Cardiac septum (tissue), 1 donor: ENCODE data around the gene GATAD2B. TPM values are rescaled to one million over a fixed set of nuclear protein-coding genes. Genes with fewer than 3 reads are reported as not detected.
A peak's percentile ranks its signal among the peaks of the same experiment; 100 is the strongest.

ENCODE experiments used
- DNase-seq: peaks from one replicate; pipeline ENCODE4 v3.0.0-alpha.2; 2020; ENCODE audit warnings: low spot score
- intact Hi-C: fragments of 100-400 bp; cut with DNase I; formaldehyde crosslinking; loops from one replicate; pipeline ENCODE4 v1.14.0; 2022
- long read RNA-seq: library from polyadenylated mRNA; unstranded; transcript quantifications from one replicate; pipeline ENCODE4 v2.0.0, GENCODE V29; 2021
- total RNA-seq: library from RNA; stranded (reverse); fragmentation: NEBNext Ultra II Directional; extraction: Animal tissue kit (Norgen Biotek cat#: 25700); gene quantifications from one replicate; pipeline ENCODE4 v1.2.1, GENCODE V29; 2021
- donor health status: DM: no; HTN: no; CAD: no.

The GATAD2B gene
- 45.7 TPM for total RNA-seq
- long read RNA-seq, partial matches to known transcripts = 0 of 4 reads
- long read RNA-seq, other reads (novel, unspliced or antisense) = 4 of 4 reads

- peak; percentile 100 for DNase-seq
- intact Hi-C loops = loop anchor here (2.0 to 5.0 kb wide), 2 partner anchors 42 to 101 kb away; no protein-coding TSS in a partner anchor
Measured at GRCh38 chr1:153922972-153923925, at the start of gene GATAD2B. Gene GATAD2B (minus strand): TSS chr1:153922972. CDS start chr1:153828347, 94,625 bp downstream.

GRCh38 chr1:153970346-153970745 is 47.6 kb upstream of the GATAD2B start:
- DNase-seq = no peak
- intact Hi-C loops = no loop called here

GRCh38 chr1:153968972-153969371 is 46.2 kb upstream of the GATAD2B start:
- intact Hi-C loops = loop anchor here (5.0 kb wide), 1 partner anchor 87 kb away; no protein-coding TSS in a partner anchor
- no peak for DNase-seq

GRCh38 chr1:153968408-153968807 is 45.6 kb upstream of the GATAD2B start:
- no peak for DNase-seq
- intact Hi-C loops = loop anchor here (5.0 kb wide), 1 partner anchor 86 kb away; no protein-coding TSS in a partner anchor

- DNase-seq = no peak
- intact Hi-C loops = loop anchor here (1.0 to 5.0 kb wide), 2 partner anchors 9 to 86 kb away; partner anchors contain the start of gene JTB
Measured at GRCh38 chr1:153968000-153968363, 45.2 kb upstream of the GATAD2B start.

GRCh38 chr1:153967107-153967999 is 44.6 kb upstream of the GATAD2B start, which contains the start of gene CREB3L4:
Gene CREB3L4 (plus strand): TSS chr1:153967902. CDS start chr1:153968526, 624 bp downstream.
- intact Hi-C loops = loop anchor here (1.0 to 5.0 kb wide), 2 partner anchors 10 to 85 kb away; partner anchors contain the start of gene JTB
- DNase-seq = peak; percentile 95

GRCh38 chr1:153963850-153964331 is 41.1 kb upstream of the GATAD2B start:
- DNase-seq = no peak

GRCh38 chr1:153963030-153963849 is 40.5 kb upstream of the GATAD2B start, which contains the start of gene SLC39A1:
Gene SLC39A1 (minus strand): TSS chr1:153963537. CDS start chr1:153962715, 822 bp downstream.
- intact Hi-C loops = no loop called here
- DNase-seq = peak; percentile 99

More at GRCh38 chr1:153963850-153964331, 41.1 kb upstream of the GATAD2B start:
- intact Hi-C loops = no loop called here

GRCh38 chr1:153962088-153963029 is 39.6 kb upstream of the GATAD2B start:
- intact Hi-C loops = no loop called here
- no peak for DNase-seq

GRCh38 chr1:153961421-153961820 is 38.6 kb upstream of the GATAD2B start:
- no peak for DNase-seq
- intact Hi-C loops = no loop called here

- no peak for DNase-seq
- intact Hi-C loops = no loop called here
Measured at GRCh38 chr1:153960206-153960605, 37.4 kb upstream of the GATAD2B start.

- intact Hi-C loops = loop anchor here (2.0 kb wide), 2 partner anchors 15 to 19 kb away; no protein-coding TSS in a partner anchor
- DNase-seq = no peak
Measured at GRCh38 chr1:153959454-153959853, 36.7 kb upstream of the GATAD2B start.

GRCh38 chr1:153958961-153959260 is 36.1 kb upstream of the GATAD2B start:
- DNase-seq = no peak
- intact Hi-C loops = loop anchor here (2.0 kb wide), 2 partner anchors 14 to 20 kb away; no protein-coding TSS in a partner anchor

- DNase-seq = peak; percentile 99
- intact Hi-C loops = loop anchor here (2.0 kb wide), 2 partner anchors 14 to 20 kb away; no protein-coding TSS in a partner anchor
Measured at GRCh38 chr1:153958111-153958960, 35.6 kb upstream of the GATAD2B start, which contains the start of gene CRTC2. Gene CRTC2 (minus strand): TSS chr1:153958612. CDS start chr1:153958497, 115 bp downstream.

GRCh38 chr1:153957744-153958110 is 35.0 kb upstream of the GATAD2B start:
- intact Hi-C loops = loop anchor here (2.0 kb wide), 2 partner anchors 13 to 21 kb away; no protein-coding TSS in a partner anchor

GRCh38 chr1:153956997-153957715 is 34.4 kb upstream of the GATAD2B start:
- intact Hi-C loops = no loop called here
- no peak for DNase-seq

More at GRCh38 chr1:153957744-153958110, 35.0 kb upstream of the GATAD2B start:
- no peak for DNase-seq
